ENCODE results near the gene CCDC33. TPM values are rescaled to one million over a fixed set of nuclear protein-coding genes. Genes with fewer than 3 reads are reported as not detected.

The CCDC33 gene
- 6.6 to 8.1 TPM (median 7.3 TPM) in 5 replicates for total RNA-seq (2022; extraction: Qiagen RNA extraction)

DNA sequence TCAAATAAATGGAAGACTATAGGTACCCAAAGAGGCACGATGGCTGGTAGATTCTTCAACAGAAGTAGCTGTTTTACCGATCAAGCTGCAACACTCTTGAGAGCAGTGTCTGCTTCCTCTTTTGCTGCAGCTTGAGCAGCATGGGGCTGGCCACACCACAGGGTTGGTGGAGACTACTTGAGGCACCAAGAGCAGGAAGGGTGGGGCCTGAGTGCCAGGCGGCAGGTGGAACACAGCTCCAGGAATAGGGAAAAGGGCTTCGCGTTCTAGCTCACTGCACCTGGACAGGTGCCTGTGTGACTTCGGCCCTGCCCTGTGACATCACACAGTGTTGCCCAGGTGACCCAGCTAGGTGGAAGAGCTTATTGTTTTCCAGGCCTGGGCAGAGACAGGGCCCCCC is at the start of gene CCDC33:
Gene CCDC33, plus strand, starts transcription at position 365 of the 400 bp plus-strand sequence. CDS start 394 bp downstream, outside the sequence.

GRCh38 chr15:74202452-74203401 is 33.4 kb upstream of the CCDC33 start, which contains the start of gene STRA6:
Gene STRA6 (minus strand): TSS chr15:74202787. CDS start chr15:74202267, 520 bp downstream.

GRCh38 chr15:74367296-74367854 is 131.2 kb downstream of the CCDC33 start, which contains the start of gene CYP11A1:
Gene CYP11A1 (minus strand): TSS chr15:74367646. CDS start chr15:74367585, 61 bp downstream.

Other genes with a start within 250 kb of the CCDC33 start
- 11.0 to 12.8 TPM (median 12.1 TPM) in 5 replicates for gene STOML1, start 244.0 kb upstream of the CCDC33 start, total RNA-seq (2022; extraction: Qiagen RNA extraction)
- 13.2 to 16.0 TPM (median 14.5 TPM) in 5 replicates for gene PML, start 241.6 kb upstream of the CCDC33 start, total RNA-seq (2022; extraction: Qiagen RNA extraction)
- gene GOLGA6A, start 153.8 kb upstream of the CCDC33 start, total RNA-seq (2022; extraction: Qiagen RNA extraction) = 0.03 to 0.13 TPM (median 0.12 TPM) in 4 of 5 replicates, not detected in the other
- gene ISLR2, start 105.7 kb upstream of the CCDC33 start, total RNA-seq (2022; extraction: Qiagen RNA extraction) = 0.07 to 0.28 TPM (median 0.18 TPM) in 5 replicates
- 0.22 to 0.50 TPM (median 0.36 TPM) in 5 replicates for gene ISLR, start 62.6 kb upstream of the CCDC33 start, total RNA-seq (2022; extraction: Qiagen RNA extraction)
- 61.8 to 83.1 TPM (median 71.9 TPM) in 5 replicates for gene STRA6, start 33.5 kb upstream of the CCDC33 start, total RNA-seq (2022; extraction: Qiagen RNA extraction)
- gene CYP11A1, start 131.3 kb downstream of the CCDC33 start, total RNA-seq (2022; extraction: Qiagen RNA extraction) = 0.08 to 0.16 TPM in 2 of 5 replicates, not detected in the others
- 1.3 to 1.7 TPM (median 1.5 TPM) in 5 replicates for gene SEMA7A, start 197.6 kb downstream of the CCDC33 start, total RNA-seq (2022; extraction: Qiagen RNA extraction)
- 39.9 to 42.7 TPM (median 41.8 TPM) in 5 replicates for gene UBL7, start 224.8 kb downstream of the CCDC33 start, total RNA-seq (2022; extraction: Qiagen RNA extraction)